ENCODE data around the gene INHBC.
"Not testable (repeated sequence)": the region's sequence is repeated elsewhere in the genome, so short reads cannot be mapped to it uniquely, and the experiment has no call there.

The INHBC gene

GRCh38 chr12:57483466-57483865 lies 48.9 kb downstream of the INHBC start:
- Mint-ChIP-seq H3K36me3 (peaks cover 5 to 20% of the 10 kb centered on the region in 2 donors), H3K27ac (peak overlapping the region; percentile 1), H3K4me1 (peaks cover 38 to 50% of the 10 kb centered on the region in 2 donors), H3K4me3 (no peak overlapping the region), H3K27me3 (no peaks in the 10 kb centered on the region), H3K9me3 (no peaks in the 10 kb centered on the region)
- no peak for ATAC-seq (replicated peaks)
- DNase-seq = no peak

- peaks cover 26 to 39% of the 10 kb centered on the region in 2 donors for H3K4me1 Mint-ChIP-seq
- DNase-seq (no peak), ATAC-seq (replicated peaks) (no peak)
- H3K9me3 Mint-ChIP-seq = no peaks in the 10 kb centered on the region
- no peak overlapping the region for H3K27ac Mint-ChIP-seq
- H3K36me3 Mint-ChIP-seq = peaks cover 16 to 36% of the 10 kb centered on the region in 2 donors
- no peaks in the 10 kb centered on the region for H3K27me3 Mint-ChIP-seq
- no peak overlapping the region for H3K4me3 Mint-ChIP-seq
Measured at GRCh38 chr12:57485695-57486094, 51.1 kb downstream of the INHBC start.

- ATAC-seq (replicated peaks) (no peak), DNase-seq (no peak)
- peak overlapping the region; percentile 42 for H3K27ac Mint-ChIP-seq
Measured at GRCh38 chr12:57487055-57487596, 52.5 kb downstream of the INHBC start.

GRCh38 chr12:57487597-57488401 lies 53.2 kb downstream of the INHBC start, which contains the start of gene MARS1:
Gene MARS1 (plus strand): TSS chr12:57488068. CDS start chr12:57488091, 23 bp downstream.
- Mint-ChIP-seq H3K4me3 (peak within 1 kb of the TSS; percentile 96 to 98), H3K36me3 (peaks cover 30 to 43% of the 10 kb centered on the region in 2 donors), H3K27me3 (no peaks in the 10 kb centered on the region), H3K4me1 (peaks cover 18 to 33% of the 10 kb centered on the region in 2 donors), H3K27ac (peak within 1 kb of the TSS; percentile 95), H3K9me3 (no peaks in the 10 kb centered on the region)
- ATAC-seq (replicated peaks) = peak; percentile 99
- peak; percentile 91 for DNase-seq

More at GRCh38 chr12:57487055-57487596, 52.5 kb downstream of the INHBC start:
- H3K9me3 Mint-ChIP-seq = no peaks in the 10 kb centered on the region
- no peaks in the 10 kb centered on the region for H3K27me3 Mint-ChIP-seq
- peaks cover 26 to 38% of the 10 kb centered on the region in 2 donors for H3K36me3 Mint-ChIP-seq
- H3K4me1 Mint-ChIP-seq = peaks cover 18 to 33% of the 10 kb centered on the region in 2 donors
- H3K4me3 Mint-ChIP-seq = peak overlapping the region; percentile 96 to 98

GRCh38 chr12:57488402-57489156 lies 54.0 kb downstream of the INHBC start:
- Mint-ChIP-seq H3K4me3 (peak overlapping the region; percentile 96 to 98), H3K9me3 (no peaks in the 10 kb centered on the region), H3K4me1 (peaks cover 16 to 26% of the 10 kb centered on the region in 2 donors), H3K27ac (peak overlapping the region; percentile 95), H3K36me3 (peaks cover 32 to 46% of the 10 kb centered on the region in 2 donors), H3K27me3 (no peaks in the 10 kb centered on the region)
- no peak for ATAC-seq (replicated peaks)
- no peak for DNase-seq

GRCh38 chr12:57489157-57489641 lies 54.6 kb downstream of the INHBC start:
- Mint-ChIP-seq H3K4me3 (peak overlapping the region; percentile 96 to 98), H3K36me3 (peaks cover 35 to 46% of the 10 kb centered on the region in 2 donors), H3K27me3 (no peaks in the 10 kb centered on the region), H3K27ac (peak overlapping the region; percentile 95), H3K4me1 (peaks cover 15 to 25% of the 10 kb centered on the region in 2 donors), H3K9me3 (no peaks in the 10 kb centered on the region)
- DNase-seq (no peak), ATAC-seq (replicated peaks) (no peak)

- DNase-seq (no peak), ATAC-seq (replicated peaks) (no peak)
- Mint-ChIP-seq H3K36me3 (peaks cover 37 to 46% of the 10 kb centered on the region in 2 donors), H3K9me3 (no peaks in the 10 kb centered on the region), H3K4me1 (peaks cover 15 to 25% of the 10 kb centered on the region in 2 donors), H3K4me3 (no peak overlapping the region), H3K27ac (no peak overlapping the region), H3K27me3 (no peaks in the 10 kb centered on the region)
Measured at GRCh38 chr12:57490126-57490525, 55.5 kb downstream of the INHBC start.

GRCh38 chr12:57491393-57492280 lies 57.1 kb downstream of the INHBC start:
- H3K36me3 Mint-ChIP-seq = peaks cover 43 to 51% of the 10 kb centered on the region in 2 donors
- H3K27me3 Mint-ChIP-seq = no peaks in the 10 kb centered on the region
- ATAC-seq (replicated peaks) (no peak), DNase-seq (no peak)
- no peaks in the 10 kb centered on the region for H3K9me3 Mint-ChIP-seq
- peak overlapping the region; percentile 39 for H3K27ac Mint-ChIP-seq
- peaks cover 15 to 25% of the 10 kb centered on the region in 2 donors for H3K4me1 Mint-ChIP-seq
- H3K4me3 Mint-ChIP-seq = no peak overlapping the region

GRCh38 chr12:57495051-57495701 lies 60.6 kb downstream of the INHBC start:
- not testable (repeated sequence) for DNase-seq; H3K27ac Mint-ChIP-seq; H3K9me3 Mint-ChIP-seq; H3K27me3 Mint-ChIP-seq; ATAC-seq (replicated peaks); H3K4me3 Mint-ChIP-seq
- Mint-ChIP-seq H3K4me1 (peaks cover 8 to 15% of the 10 kb centered on the region in 2 donors), H3K36me3 (peaks cover 50 to 52% of the 10 kb centered on the region in 2 donors)

- Mint-ChIP-seq H3K27ac (peak overlapping the region; percentile 28), H3K9me3 (peaks cover 0 to 2% of the 10 kb centered on the region in 2 donors)
- no peak for ATAC-seq (replicated peaks)
Measured at GRCh38 chr12:57496822-57497221, 62.2 kb downstream of the INHBC start.

GRCh38 chr12:57497223-57498131 lies 62.9 kb downstream of the INHBC start:
- Mint-ChIP-seq H3K4me1 (peaks cover 9 to 10% of the 10 kb centered on the region in 2 donors), H3K36me3 (peaks cover 56 to 57% of the 10 kb centered on the region in 2 donors), H3K27ac (no peak overlapping the region), H3K27me3 (no peaks in the 10 kb centered on the region), H3K4me3 (no peak overlapping the region), H3K9me3 (peaks cover 0 to 2% of the 10 kb centered on the region in 2 donors)
- ATAC-seq (replicated peaks) = no peak
- no peak for DNase-seq

More at GRCh38 chr12:57496822-57497221, 62.2 kb downstream of the INHBC start:
- no peak for DNase-seq
- peaks cover 53 to 56% of the 10 kb centered on the region in 2 donors for H3K36me3 Mint-ChIP-seq
- H3K4me3 Mint-ChIP-seq = no peak overlapping the region
- H3K4me1 Mint-ChIP-seq = peaks cover 6 to 9% of the 10 kb centered on the region in 2 donors
- H3K27me3 Mint-ChIP-seq = no peaks in the 10 kb centered on the region

- H3K27me3 Mint-ChIP-seq = no peaks in the 10 kb centered on the region
- H3K4me1 Mint-ChIP-seq = peaks cover 7 to 9% of the 10 kb centered on the region in 2 donors
- peaks cover 0 to 2% of the 10 kb centered on the region in 2 donors for H3K9me3 Mint-ChIP-seq
- ATAC-seq (replicated peaks) = no peak
- peaks cover 54 to 55% of the 10 kb centered on the region in 2 donors for H3K36me3 Mint-ChIP-seq
- no peak overlapping the region for H3K4me3 Mint-ChIP-seq
- H3K27ac Mint-ChIP-seq = no peak overlapping the region
- no peak for DNase-seq
Measured at GRCh38 chr12:57498132-57498502, 63.5 kb downstream of the INHBC start.
